Skeletal muscle cell (primary cell): ENCODE results near the gene HOXA11.

Experiments used
- DNase-seq: peaks from one replicate; pipeline ENCODE4 v3.0.0-alpha.2; 2010; ENCODE audit warnings: low read depth
- H3K4me3 ChIP-seq: 2 replicates; pipeline ENCODE4 v1.5.1; 2011; ENCODE audit warnings: low read depth, mild to moderate bottlenecking, control low read depth, low read length, moderate library complexity

The HOXA11 gene

DNA sequence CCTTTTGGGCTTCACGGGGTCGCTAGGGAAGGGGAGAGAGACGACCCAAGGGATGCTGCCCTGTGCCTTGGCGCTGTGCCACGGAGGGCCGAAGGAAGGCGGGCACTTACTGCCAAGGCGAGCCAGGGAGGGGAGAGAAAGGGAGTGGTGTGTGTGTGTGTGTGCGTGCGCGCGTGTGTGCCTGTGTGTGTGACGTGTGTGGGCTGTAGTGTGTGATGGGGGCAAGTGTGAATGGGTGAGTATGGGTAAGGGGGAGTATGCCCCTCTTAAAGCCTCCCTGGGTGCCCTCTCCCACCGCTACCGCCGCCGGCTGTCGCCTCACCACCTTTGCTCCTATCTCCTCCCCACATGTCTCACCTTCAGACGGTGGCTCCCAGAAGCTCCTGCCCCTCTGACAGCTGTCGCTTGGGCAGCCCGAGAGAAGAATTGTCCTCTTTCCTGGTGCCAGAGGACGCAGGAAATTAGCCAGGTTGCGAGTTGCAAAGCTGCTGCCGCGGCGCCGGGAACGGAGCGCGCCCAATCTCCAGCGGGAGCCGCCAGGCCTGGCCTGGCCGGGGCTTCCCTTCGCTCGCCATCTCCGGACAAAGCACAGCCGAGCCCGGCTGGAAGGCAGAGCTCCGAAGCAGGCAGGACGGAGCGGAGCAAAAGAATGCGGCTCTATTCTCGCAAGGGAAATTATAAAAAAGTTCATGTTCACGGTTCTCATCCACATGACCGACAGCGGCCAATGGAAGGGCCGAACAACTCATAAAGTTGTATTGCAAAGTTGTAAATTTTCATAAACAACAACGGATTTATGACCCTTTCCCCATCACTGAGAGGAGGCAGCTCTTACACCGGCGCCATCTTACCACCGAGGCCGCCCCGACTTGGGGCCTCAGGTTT lies 32.9 kb downstream of the HOXA11 start, which contains the start of gene HOXA3:
HOXA3 (minus strand) TSS at position 653 of the 885 bp plus-strand sequence. CDS start 41,943 bp downstream, outside the sequence.
- H3K4me3 ChIP-seq, result peak within 1 kb of the TSS; percentile 75
- DNase-seq, result peak; percentile 71

DNA sequence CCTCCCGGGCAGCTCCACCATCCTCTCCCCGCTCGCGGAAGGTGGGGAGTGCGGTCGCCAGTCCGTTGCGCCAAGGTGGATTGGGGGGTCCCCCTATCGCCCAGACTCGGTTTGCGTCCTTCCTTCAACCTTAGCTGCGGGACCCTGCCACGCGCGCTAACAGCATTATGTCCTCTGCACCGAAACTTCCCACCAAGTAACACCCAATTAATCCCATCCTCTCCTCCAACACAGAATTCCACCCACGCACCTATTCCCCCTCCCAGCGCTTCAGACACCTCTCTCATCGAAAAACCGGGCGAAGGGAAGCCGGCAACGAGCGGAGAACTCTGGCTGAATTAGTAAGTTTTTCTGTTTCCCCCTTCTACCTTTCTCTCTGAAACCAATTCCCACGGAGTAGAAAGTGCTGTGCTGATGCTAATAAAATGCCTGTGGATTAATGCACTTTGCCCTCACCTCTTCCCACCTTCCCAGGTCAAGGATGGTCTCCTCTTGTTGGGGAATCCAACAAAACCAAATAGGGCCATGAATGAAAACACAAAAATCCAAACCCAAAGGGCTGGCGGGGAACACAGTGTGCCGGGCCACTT lies 33.6 kb downstream of the HOXA11 start:
- no peak for DNase-seq
- peak overlapping the region; percentile 75 for H3K4me3 ChIP-seq

DNA sequence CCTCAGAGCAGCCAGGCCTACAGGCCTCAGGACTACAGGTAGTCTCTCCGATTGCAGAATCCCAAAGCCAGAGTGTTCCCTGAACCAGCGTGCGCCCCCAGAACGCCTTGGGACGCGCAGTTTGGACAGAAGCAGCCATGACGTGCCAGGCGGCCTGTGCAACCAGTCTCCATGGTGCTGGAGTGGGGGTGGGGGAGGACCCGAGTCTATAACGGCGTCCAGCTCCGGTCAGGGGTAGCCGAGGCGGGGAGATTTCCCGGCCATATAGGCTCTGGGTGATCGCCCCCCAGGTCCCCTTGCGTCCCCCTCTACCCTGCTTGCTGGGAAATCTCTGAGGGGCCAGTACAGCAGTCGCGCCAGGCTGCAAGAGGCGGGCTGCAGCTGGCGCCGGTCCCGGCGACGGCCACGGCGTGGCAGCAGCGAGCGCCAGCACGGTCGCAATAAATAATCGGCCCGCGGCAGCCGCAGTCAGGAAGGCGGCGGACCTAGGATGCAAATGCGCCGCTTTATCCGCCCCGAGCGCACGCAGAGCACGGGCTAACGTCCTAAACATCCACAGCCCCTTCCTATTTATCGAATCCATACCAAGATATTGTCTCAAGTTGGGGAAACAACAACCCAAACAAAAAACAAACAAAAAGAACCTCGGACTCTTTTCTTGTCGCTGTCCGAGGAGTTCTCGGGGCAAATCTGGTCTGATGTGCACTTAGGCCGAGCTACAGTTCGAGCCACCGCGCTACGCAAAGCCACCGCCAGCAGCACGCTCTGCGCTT lies 34.3 kb downstream of the HOXA11 start:
- no peak for DNase-seq
- peak overlapping the region; percentile 75 for H3K4me3 ChIP-seq

DNA sequence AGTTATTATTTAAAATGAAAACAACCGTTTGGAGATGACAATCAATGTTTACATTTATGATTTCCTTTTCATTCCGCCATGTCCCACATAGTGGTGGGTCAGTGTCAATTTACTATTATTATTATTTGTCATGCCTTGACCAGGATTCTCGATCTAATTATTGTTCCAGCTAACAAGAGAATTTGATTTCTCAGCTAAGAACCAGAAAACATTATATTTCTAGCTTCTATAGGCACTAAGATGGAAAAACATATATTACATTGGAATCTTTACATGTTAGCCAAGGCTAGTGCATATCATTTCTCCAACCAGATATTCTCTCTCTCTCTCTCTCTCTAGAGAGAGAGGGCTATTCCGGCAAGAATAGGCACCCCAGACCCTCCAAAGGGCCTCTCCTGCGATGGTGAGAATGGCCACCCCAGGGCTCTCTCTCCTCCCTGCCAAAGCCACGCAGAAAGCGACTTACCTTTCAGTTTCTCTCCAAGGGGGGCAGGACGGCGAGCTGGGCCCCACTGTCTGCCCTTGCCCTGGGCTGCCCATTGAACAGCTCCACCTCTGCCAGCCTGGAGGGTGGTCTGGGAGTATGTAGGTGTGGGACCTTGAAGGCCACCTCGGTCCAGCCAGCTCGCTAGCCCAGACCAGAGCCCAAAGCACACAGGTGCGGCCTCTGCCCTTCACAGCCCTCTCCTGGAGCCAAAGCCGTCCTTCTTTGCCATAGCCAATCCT lies 35.0 kb downstream of the HOXA11 start:
- DNase-seq, result no peak
- peak overlapping the region; percentile 75 for H3K4me3 ChIP-seq

DNA sequence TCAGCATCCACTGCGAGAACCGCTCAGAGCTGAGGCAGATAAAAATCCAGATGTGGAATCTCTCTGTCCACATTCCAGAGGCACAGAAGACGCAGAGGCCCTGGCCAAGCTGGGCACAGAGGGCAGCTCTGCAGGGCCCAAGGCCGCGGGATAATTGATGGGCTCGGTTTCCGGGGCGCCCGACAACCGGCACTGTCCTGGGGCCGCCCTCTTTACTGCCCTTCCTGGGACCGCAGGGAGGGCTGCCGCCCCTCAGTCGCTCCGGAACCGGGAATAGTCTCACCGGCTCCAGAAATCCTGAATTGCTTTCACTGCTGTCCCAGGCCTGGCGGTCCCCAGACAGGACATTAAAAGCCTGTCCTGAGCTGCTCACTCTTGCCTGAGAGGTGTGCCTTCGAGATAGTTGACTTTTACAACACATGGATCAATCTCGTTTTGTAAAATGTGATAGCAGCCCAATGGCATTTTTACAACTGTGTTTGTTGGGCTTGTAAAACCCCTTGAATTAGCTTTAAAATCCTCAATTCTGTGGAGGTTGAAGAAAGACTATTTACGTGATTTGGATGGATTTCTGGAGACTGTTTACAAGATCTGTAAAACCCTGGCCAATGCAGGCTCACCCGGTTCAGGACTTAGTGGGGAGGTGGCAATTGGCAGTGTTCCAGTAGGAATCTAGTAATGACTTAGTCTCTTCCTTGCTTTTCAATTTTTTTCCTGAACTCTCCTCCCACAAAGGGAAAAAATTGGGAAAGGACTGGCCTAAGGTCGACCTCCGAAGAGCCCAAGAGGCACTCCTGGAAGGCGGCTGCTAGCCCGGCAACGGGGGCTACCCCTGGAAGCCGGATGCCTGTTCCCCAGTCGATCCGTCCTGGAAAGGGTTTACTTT lies 36.0 kb downstream of the HOXA11 start:
- peak overlapping the region; percentile 75 for H3K4me3 ChIP-seq
- DNase-seq, result no peak

DNA sequence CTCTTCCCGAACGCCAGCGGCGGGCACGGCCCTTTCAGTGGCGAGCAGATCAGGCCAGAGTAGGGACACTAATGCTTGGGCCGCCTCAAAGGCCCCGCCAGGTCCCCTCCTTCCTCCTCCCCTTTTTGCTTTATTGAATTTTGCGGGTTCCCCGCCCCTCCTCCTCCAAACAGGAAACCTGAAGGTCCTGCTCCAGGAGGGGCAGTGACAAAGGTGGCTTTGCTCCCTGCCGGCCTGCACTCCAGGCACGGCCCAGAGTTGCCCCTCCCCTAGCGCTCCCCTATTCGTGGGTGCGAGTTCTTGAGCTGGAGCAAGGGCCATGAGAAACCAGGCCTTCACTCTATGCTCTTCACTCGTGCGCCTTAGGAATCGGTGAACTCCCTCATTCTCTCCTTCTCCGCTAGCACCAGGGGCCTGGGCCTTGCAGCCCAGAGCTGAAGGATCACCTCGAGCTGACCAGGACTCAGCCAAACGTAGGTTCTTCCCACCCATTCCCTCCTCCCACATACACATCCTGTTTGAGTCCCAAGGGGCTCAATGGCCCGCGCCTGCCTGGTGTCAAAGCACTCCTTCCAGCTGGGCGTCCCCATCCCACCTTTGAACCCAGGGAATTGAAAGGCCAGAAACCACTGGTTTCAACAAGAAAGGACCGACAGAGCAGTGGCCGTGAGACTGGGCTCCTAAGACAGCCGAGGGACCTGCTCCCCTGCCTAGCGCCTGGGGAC lies 36.8 kb downstream of the HOXA11 start:
- DNase-seq, result no peak
- H3K4me3 ChIP-seq, result peak overlapping the region; percentile 75

DNA sequence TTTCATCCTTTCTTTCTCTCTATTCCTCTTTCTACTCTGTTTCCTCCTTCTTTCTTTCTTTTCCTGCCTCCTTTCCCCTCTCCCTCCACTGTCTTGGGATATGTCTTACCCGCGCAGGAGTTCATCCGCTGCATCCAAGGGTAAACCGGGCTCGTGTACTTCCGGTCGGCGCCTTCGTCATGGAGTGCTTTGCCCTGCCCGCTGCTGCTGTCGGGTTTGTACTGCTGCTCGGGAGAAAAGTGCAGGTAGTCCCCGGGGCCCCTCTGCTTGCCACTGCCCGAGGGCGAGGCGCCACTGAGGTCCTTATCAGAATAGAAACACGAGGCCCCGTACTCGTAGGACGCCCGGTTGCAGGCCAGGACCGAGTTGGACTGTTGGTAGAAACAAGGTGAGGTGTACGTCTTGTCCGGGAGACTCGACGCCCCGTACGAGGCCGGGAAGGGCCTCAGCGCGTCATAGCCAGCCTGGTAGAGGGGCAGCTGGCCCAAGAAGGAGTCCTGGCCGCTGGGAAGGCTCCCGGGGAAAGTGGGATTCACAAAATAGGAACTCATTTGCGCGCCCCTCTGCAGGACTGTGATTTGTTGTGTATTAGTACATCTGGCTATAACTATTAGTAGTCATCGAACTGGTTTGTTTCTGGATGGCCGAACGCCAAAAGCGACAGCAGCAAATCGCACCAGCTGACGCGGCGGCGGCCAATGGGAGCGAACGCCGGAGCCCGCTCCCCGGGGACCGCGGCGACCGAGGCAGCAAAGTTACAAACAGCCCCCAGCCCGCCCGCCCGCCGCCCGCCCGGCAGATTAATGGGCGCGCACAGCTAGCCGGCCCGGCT lies 37.6 kb downstream of the HOXA11 start, which contains the start of gene HOXA6:
HOXA6 (minus strand) TSS at position 576 of the 832 bp plus-strand sequence; CDS start at position 551, 25 bp downstream.
- DNase-seq, result no peak

DNA sequence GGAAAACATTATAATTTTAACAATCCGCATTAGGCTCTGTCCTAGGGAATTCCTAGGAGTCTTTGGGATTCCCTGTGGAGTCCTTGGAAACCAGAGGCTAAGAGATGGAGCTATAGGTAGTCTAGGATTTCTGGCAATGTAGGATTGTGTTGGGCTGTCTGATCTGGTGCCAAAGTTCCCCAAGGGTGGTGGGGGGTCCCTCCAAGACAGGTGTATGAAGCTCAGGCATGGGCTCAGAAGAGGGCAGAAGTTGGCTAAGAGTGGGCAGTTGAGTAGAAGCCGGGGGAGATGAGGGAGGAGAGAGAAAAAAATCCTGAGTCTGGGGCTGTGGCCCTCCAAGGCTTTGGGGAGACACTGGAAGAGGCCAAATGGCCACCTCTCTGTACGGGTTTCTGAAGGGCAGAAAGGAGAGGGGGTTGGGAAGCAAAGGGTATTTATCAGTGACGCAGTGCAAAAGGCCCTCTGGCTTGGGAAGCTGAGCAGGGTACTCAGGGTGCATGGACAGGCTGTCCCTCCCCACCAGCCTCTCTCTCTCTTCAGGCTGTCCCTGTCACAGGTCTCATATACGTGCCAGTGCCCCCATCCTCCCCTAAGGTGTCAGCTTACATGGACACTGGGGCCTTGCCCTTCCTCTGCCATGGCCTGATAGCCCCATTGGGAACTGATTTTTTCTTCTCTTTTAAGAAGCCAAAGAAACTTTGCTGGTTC lies 38.4 kb downstream of the HOXA11 start:
- no peak for DNase-seq
- H3K4me3 ChIP-seq, result peak overlapping the region; percentile 75

More for the DNA sequence above, 37.6 kb downstream of the HOXA11 start, which contains the start of gene HOXA6:
- H3K4me3 ChIP-seq, result peak within 1 kb of the TSS; percentile 75

DNA sequence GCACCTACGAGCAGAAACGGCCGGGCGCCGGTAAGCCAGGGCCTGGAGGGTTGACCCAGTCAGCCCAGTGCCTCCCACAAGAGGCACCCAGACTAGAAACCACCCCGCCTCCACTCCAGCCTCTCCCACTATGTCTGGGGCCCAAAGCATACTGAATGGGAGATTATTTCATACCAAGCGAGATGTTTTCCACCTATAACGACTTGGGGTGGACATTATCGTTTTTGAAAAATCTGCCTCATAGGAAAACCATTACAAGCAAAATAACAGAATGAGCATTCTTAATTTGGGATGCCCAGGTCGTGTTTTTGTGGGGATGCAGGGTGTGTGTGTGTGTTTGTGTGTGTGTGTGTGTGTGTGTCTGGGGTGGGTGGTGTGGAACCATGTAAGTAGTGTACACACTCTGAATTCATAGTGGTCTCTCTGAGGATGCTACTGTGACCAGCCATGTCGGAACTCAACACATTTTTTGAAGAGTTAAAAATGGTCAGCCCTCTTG lies 39.1 kb downstream of the HOXA11 start:
- no peak for DNase-seq
- H3K4me3 ChIP-seq, result no peak overlapping the region

DNA sequence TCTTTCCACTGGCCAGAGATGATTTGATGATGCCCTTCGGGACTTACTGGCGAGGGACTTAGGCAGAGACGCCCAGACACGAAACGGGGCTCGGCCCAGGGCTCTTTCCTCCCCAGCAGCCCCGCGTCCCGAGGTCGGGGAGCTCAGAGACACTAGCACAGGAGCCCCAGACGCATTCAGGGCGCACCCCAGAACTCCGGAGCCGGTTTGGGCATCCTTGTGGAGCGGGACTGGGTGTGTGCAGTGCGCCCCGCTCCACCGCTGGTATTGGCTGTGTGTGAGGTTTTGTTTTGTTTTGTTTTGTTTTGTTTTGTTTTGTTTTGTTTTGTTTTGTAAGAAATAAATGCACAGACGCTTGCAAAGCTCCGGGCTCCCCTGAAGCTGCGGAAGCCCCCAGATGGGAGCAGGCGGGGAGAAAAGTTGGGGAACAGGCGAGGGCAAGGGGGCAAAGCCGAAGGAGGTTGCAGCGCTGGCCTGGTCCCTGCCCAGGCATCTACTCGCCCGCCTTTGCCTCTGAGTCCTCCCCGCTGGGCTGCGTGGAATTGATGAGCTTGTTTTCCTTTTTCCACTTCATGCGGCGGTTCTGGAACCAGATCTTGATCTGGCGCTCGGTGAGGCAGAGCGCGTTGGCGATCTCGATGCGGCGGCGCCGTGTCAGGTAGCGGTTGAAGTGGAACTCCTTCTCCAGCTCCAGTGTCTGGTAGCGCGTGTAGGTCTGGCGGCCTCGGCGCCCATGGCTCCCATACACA lies 39.7 kb downstream of the HOXA11 start:
- H3K4me3 ChIP-seq, result no peak overlapping the region
- DNase-seq, result no peak

DNA sequence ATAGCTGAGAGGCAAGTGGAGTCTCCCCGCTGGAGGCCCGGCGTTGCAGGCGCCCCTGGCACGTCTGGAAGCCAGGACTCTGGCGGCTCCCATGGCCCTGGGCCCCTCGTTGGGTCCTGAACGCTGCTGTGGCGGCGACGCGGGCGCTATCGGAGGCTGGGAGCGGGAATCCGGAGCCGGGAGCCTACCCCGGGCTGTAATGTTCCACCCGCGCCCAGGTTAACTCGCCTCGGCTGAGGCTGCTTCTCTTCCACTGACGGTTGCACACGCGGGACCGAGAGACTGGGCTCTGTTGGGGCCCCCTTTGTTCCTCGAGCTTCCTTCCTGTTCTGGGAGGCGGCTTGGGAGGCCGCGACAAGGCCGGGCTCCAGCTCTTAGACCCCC lies 40.3 kb downstream of the HOXA11 start:
- DNase-seq, result no peak
- H3K4me3 ChIP-seq, result no peak overlapping the region

DNA sequence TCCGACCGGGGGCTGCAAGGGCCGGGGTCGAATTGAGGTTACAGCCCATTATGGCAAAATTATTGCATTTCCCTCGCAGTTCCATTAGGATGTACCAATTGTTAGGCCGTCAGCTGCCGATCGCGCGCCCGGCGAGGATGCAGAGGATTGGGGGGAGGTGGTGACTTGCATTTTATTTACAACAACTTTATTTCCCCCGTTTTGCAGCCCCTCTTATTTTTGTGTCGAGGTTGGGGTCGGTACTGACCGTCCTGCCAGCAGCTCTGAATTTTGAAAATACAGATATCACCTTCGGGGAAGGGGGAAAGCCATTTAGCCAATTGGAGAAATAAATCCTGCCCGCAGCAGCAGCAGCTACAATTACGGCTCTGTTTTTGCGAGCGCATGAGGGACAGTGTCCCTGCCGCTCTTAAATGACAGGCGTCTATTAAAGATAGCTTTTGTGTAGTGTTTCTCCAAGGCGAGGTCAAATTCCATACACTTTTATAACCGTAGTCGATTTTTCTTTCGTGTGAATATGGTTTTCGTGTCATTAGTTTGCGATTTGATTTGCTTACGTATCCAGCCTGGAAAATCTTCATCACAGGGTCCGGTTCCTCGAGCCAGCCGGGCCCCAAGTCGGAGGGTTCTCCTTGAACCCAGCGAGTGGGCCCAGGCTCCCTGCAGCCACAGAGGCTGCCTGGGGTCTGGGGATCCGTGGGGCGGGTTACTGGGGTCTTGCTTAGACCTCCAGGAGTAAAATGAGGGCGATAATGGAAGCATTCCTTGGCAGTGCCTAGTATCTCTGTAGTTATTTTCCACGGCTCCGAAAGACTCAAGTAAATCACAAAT lies 40.9 kb downstream of the HOXA11 start:
- no peak overlapping the region for H3K4me3 ChIP-seq
- DNase-seq, result no peak

DNA sequence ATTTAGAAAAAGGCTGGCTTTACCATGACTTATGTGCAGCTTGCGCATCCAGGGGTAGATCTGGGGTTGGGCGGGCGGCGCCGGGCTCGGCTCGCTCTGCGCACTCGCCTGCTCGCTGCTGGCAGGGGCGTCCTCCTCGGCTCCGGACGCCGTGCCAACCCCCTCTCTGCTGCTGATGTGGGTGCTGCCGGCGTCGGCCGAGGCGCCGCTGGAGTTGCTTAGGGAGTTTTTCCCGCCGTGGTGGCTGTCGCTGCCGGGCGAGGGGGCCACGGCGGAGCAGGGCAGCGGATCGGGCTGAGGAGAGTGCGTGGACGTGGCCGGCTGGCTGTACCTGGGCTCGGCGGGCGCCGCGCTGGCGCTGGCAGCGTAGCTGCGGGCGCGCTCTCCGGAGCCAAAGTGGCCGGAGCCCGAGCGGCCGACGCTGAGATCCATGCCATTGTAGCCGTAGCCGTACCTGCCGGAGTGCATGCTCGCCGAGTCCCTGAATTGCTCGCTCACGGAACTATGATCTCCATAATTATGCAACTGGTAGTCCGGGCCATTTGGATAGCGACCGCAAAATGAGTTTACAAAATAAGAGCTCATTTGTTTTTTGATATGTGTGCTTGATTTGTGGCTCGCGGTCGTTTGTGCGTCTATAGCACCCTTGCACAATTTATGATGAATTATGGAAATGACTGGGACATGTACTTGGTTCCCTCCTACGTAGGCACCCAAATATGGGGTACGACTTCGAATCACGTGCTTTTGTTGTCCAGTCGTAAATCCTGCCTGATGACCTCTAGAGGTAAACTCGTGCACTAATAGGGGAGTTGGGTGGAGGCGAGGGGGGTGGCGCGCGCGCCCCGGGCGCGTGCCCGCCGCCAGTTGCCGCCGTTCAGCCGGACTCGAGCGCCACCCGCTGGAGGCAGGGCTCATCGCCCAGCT lies 41.7 kb downstream of the HOXA11 start, which contains the start of gene HOXA5:
HOXA5 (minus strand) TSS at position 659 of the 927 bp plus-strand sequence; CDS start at position 585, 74 bp downstream.
- H3K4me3 ChIP-seq, result peak within 1 kb of the TSS; percentile 32

More for the DNA sequence above, 41.7 kb downstream of the HOXA11 start, which contains the start of gene HOXA5:
- no peak for DNase-seq
